ENCODE measurements around the gene PPP1R14C. TPM values are rescaled to one million over a fixed set of nuclear protein-coding genes. Genes with fewer than 3 reads are reported as not detected.

Gene PPP1R14C
- total RNA-seq, 3 donors from 2014 or later = 3.3 to 5.6 TPM; not detected in 1

- Histone ChIP-seq H3K36me3 (no peaks in the 10 kb centered on the region), H3K27me3 (no peaks in the 10 kb centered on the region), H3K27ac (peak overlapping the region; percentile 61 to 68), H3K9me3 (peaks cover 0 to 5% of the 10 kb centered on the region in 2 donors), H3K4me1 (no peaks in the 10 kb centered on the region), H3K4me3 (no peak overlapping the region)
- peak in 1 of 2 donors; percentile 88 for DNase-seq (ENCODE audit: low spot score in 2 of 2)
- intact Hi-C loops (cut with DNase I; ENCODE audit: low total_unique reads) = loop anchor here (5.0 kb wide), 1 partner anchor 829 kb away; no protein-coding TSS in a partner anchor
- TF ChIP-seq POLR2A (IDR thresholded peaks at IDR 0.05) (no peak), POLR2AphosphoS5 (IDR thresholded peaks at IDR 0.05) (no peak), CTCF (IDR thresholded peaks at IDR 0.05) (no peak)
Measured at GRCh38 chr6:150250826-150251225, 108.0 kb downstream of the PPP1R14C start.

GRCh38 chr6:150251566-150252186 is 108.8 kb downstream of the PPP1R14C start:
- no peak overlapping the region for H3K4me3 ChIP-seq
- intact Hi-C loops (cut with DNase I; ENCODE audit: low total_unique reads) = loop anchor here (5.0 kb wide), 1 partner anchor 829 kb away; no protein-coding TSS in a partner anchor
- H3K4me1 ChIP-seq = no peaks in the 10 kb centered on the region
- no peaks in the 10 kb centered on the region for H3K36me3 ChIP-seq
- DNase-seq (ENCODE audit: low spot score in 2 of 2) = no peak
- TF ChIP-seq POLR2AphosphoS5 (IDR thresholded peaks at IDR 0.05) (no peak), POLR2A (IDR thresholded peaks at IDR 0.05) (no peak), CTCF (IDR thresholded peaks at IDR 0.05) (no peak)
- peak overlapping the region; percentile 61 to 68 for H3K27ac ChIP-seq
- no peaks in the 10 kb centered on the region for H3K27me3 ChIP-seq
- H3K9me3 ChIP-seq = peaks cover 0 to 5% of the 10 kb centered on the region in 2 donors

GRCh38 chr6:150252714-150253444 is 110.0 kb downstream of the PPP1R14C start:
- Histone ChIP-seq H3K4me1 (no peaks in the 10 kb centered on the region), H3K4me3 (no peak overlapping the region), H3K27me3 (no peaks in the 10 kb centered on the region), H3K27ac (no peak overlapping the region), H3K9me3 (peaks cover 0 to 2% of the 10 kb centered on the region in 2 donors), H3K36me3 (no peaks in the 10 kb centered on the region)
- no peak for DNase-seq (ENCODE audit: low spot score in 2 of 2)
- TF ChIP-seq CTCF (IDR thresholded peaks at IDR 0.05) (no peak), POLR2AphosphoS5 (IDR thresholded peaks at IDR 0.05) (no peak), POLR2A (IDR thresholded peaks at IDR 0.05) (no peak)
- intact Hi-C loops (cut with DNase I; ENCODE audit: low total_unique reads) = loop anchor here (5.0 kb wide), 1 partner anchor 831 kb away; no protein-coding TSS in a partner anchor

GRCh38 chr6:150253489-150253888 is 110.6 kb downstream of the PPP1R14C start:
- DNase-seq (ENCODE audit: low spot score in 2 of 2) = no peak
- H3K27me3 ChIP-seq = no peaks in the 10 kb centered on the region
- H3K27ac ChIP-seq = no peak overlapping the region
- intact Hi-C loops (cut with DNase I; ENCODE audit: low total_unique reads) = loop anchor here (5.0 kb wide), 1 partner anchor 831 kb away; no protein-coding TSS in a partner anchor
- no peak for TF ChIP-seq CTCF (IDR thresholded peaks at IDR 0.05)
- TF ChIP-seq POLR2A (IDR thresholded peaks at IDR 0.05) = no peak
- no peak for TF ChIP-seq POLR2AphosphoS5 (IDR thresholded peaks at IDR 0.05)
- H3K36me3 ChIP-seq = no peaks in the 10 kb centered on the region
- H3K4me1 ChIP-seq = no peaks in the 10 kb centered on the region
- H3K9me3 ChIP-seq = no peaks in the 10 kb centered on the region
- no peak overlapping the region for H3K4me3 ChIP-seq

- Histone ChIP-seq H3K9me3 (no peaks in the 10 kb centered on the region), H3K4me3 (no peak overlapping the region), H3K27ac (no peak overlapping the region), H3K36me3 (no peaks in the 10 kb centered on the region), H3K27me3 (no peaks in the 10 kb centered on the region), H3K4me1 (no peaks in the 10 kb centered on the region)
- TF ChIP-seq POLR2AphosphoS5 (IDR thresholded peaks at IDR 0.05) (no peak), POLR2A (IDR thresholded peaks at IDR 0.05) (no peak), CTCF (IDR thresholded peaks at IDR 0.05) (no peak)
- DNase-seq (ENCODE audit: low spot score in 2 of 2) = no peak
- intact Hi-C loops (cut with DNase I; ENCODE audit: low total_unique reads) = loop anchor here (5.0 kb wide), 1 partner anchor 832 kb away; no protein-coding TSS in a partner anchor
Measured at GRCh38 chr6:150254770-150255169, 111.9 kb downstream of the PPP1R14C start.

Measured in breast epithelium (tissue), 4 donors.